H7 (cell line): ENCODE data around the gene TMEM50A. TPM values are rescaled to one million over a fixed set of nuclear protein-coding genes. Genes with fewer than 3 reads are reported as not detected.
"Not testable (repeated sequence)": the region's sequence is repeated elsewhere in the genome, so short reads cannot be mapped to it uniquely, and the experiment has no call there.

Experiments
- DNase-seq: peaks from one replicate; pipeline ENCODE4 v3.0.0; 2012
- H3K27me3 ChIP-seq: 2 replicates; pipeline ENCODE4 v1.6.0; 2011; ENCODE audit warnings: mild to moderate bottlenecking, low read length; ENCODE audit not compliant: control insufficient read depth, insufficient read depth
- H3K36me3 ChIP-seq: replicated peaks from 2 replicates; pipeline ENCODE4 v1.5.1; 2011; ENCODE audit warnings: low read length; ENCODE audit not compliant: control insufficient read depth, insufficient read depth
- H3K4me3 ChIP-seq: 2 replicates; pipeline ENCODE4 v1.5.1; 2011; ENCODE audit warnings: low read depth, mild to moderate bottlenecking, control low read depth, low read length, moderate library complexity; ENCODE audit not compliant: insufficient read depth
- total RNA-seq: library from RNA; depleted of rRNA; stranded (reverse); fragments of >200 nt; shearing (Covaris generic); gene quantifications from 2 replicates; pipeline ENCODE4 v1.2.3, GENCODE V29; 2014

The TMEM50A gene
- total RNA-seq, 1 experiment from 2014 or later = 79.7 TPM

GRCh38 chr1:25356441-25356840, 18.3 kb downstream of the TMEM50A start:
- peaks cover 14% of the 10 kb centered on the region for H3K36me3 ChIP-seq

DNA sequence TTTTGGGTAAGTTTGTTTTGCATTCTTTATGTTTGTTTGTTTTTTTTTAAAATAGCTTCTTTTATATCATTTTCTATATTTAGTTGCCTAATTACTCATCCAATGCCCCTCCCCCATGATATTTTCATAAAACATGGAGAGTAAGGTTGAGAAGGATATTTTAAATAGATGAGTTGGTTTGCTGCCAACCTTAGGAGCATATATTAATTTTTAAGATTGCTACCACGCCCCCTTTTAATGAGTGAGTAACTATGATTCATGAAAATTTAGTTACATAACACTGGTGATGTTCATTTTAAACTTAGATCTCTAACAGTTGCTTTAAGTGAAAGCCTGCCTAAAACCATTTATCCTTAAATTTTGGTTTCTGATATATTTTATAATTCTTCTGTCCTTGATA, 18.7 kb downstream of the TMEM50A start:
- Histone ChIP-seq H3K4me3 (no peak overlapping the region), H3K27me3 (no peaks in the 10 kb centered on the region), H3K36me3 (peaks cover 14% of the 10 kb centered on the region)
- no peak for DNase-seq

More at GRCh38 chr1:25356441-25356840, 18.3 kb downstream of the TMEM50A start:
- no peak for DNase-seq
- Histone ChIP-seq H3K27me3 (no peaks in the 10 kb centered on the region), H3K4me3 (no peak overlapping the region)

- Histone ChIP-seq H3K4me3 (no peak overlapping the region), H3K36me3 (peaks cover 6% of the 10 kb centered on the region), H3K27me3 (no peaks in the 10 kb centered on the region)
- DNase-seq = no peak
Measured at GRCh38 chr1:25360596-25361581, 22.8 kb downstream of the TMEM50A start.

- H3K36me3 ChIP-seq = peaks cover 4% of the 10 kb centered on the region
- H3K27me3 ChIP-seq = no peaks in the 10 kb centered on the region
- H3K4me3 ChIP-seq = no peak overlapping the region
- no peak for DNase-seq
Measured at GRCh38 chr1:25361901-25362300, 23.8 kb downstream of the TMEM50A start.

- H3K27me3 ChIP-seq, DNase-seq, H3K36me3 ChIP-seq, H3K4me3 ChIP-seq: not testable (repeated sequence)
Measured at GRCh38 chr1:25362634-25363559, 24.8 kb downstream of the TMEM50A start.

- Histone ChIP-seq H3K27me3 (peaks cover 1% of the 10 kb centered on the region; the same call in 1 of the 2 replicates), H3K4me3 (no peak overlapping the region), H3K36me3 (no peaks in the 10 kb centered on the region)
- DNase-seq = no peak
Measured at GRCh38 chr1:25369241-25369640, 31.1 kb downstream of the TMEM50A start.

- not testable (repeated sequence) for H3K27me3 ChIP-seq, DNase-seq, H3K36me3 ChIP-seq, H3K4me3 ChIP-seq
Measured at GRCh38 chr1:25369691-25370271, 31.6 kb downstream of the TMEM50A start.

DNA sequence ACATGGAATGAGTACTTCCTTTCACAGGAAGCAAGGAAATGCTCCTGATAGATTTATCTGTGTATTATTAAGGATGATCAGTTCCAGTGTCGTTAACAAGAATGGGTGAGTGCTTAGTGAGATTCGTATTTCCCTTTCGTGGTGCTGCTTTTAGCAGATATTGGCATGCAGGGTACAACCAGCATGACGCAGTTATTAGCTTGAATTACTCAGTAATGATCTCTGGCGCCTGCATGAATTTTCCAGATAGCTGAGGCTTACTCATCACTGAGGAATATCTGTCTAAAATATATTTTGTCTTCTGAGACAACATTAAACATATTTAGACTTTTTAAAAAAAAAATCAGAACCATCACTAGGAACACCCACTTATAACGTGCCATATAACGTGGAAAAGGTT, 33.6 kb downstream of the TMEM50A start:
- not testable (repeated sequence) for DNase-seq, H3K4me3 ChIP-seq, H3K27me3 ChIP-seq, H3K36me3 ChIP-seq

- not testable (repeated sequence) for DNase-seq, H3K36me3 ChIP-seq, H3K27me3 ChIP-seq, H3K4me3 ChIP-seq
Measured at GRCh38 chr1:25378367-25378766, 40.2 kb downstream of the TMEM50A start.

GRCh38 chr1:25382543-25382942, 44.4 kb downstream of the TMEM50A start:
- not testable (repeated sequence) for H3K4me3 ChIP-seq

DNA sequence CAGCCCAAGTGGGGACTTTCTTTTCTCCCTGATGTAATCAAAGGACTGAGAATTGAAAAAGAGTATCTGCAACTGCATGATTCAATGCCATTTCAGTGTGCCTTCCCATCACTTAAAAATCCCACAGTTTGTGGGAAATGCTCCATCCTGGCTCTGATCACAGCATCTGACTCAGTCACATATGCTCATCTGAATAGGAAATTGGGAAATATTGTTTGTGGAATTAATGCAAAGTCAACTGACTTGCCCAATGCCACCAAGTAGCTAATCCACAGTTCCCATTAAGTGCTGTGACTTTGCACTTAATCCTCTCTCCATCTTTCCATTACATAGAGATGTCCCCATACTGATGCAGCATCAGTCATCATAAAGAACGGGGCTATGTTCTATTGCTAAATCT, 45.0 kb downstream of the TMEM50A start:
- not testable (repeated sequence) for H3K27me3 ChIP-seq, DNase-seq, H3K36me3 ChIP-seq, H3K4me3 ChIP-seq

More at GRCh38 chr1:25382543-25382942, 44.4 kb downstream of the TMEM50A start:
- H3K27me3 ChIP-seq, DNase-seq, H3K36me3 ChIP-seq: not testable (repeated sequence)

DNA sequence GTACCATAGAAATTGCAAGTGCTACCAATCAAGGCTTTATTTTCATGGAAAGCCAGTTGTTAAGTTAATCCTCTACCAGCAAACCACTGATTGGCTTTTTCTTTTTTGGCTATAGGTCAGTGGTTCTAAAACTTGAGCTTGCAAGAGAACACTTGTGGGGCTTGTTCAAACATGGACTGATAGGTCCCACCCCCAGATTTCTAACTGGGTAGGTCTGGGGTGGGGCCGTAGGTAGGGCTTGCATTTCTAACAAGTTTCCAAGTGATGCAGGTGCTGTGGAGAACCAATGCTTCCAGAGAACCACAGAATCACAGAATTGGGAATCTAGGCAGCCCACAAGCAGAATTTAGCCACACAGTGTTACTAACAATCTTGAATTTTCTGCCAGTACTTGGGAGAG, 45.7 kb downstream of the TMEM50A start:
- not testable (repeated sequence) for DNase-seq, H3K4me3 ChIP-seq, H3K36me3 ChIP-seq, H3K27me3 ChIP-seq

DNA sequence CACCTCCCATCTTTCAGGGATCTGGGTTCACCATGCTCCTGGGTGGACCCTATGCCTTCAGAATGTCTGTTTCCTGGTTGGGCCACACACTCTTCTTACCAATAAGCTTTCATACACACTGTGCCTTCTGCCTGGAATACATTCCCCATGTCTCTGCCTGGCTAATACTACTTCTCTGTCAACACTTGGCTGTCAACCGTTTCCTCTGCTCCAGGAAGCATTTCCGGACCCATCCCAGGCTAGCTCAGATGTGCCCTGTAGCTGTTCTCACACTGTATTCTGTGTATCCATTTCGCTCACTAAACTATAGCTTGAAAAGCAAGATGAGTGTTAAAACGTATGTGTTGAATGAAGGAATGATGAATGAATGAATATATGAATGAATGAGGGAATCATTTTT, 49.0 kb downstream of the TMEM50A start:
- H3K4me3 ChIP-seq, DNase-seq, H3K27me3 ChIP-seq, H3K36me3 ChIP-seq: not testable (repeated sequence)

DNA sequence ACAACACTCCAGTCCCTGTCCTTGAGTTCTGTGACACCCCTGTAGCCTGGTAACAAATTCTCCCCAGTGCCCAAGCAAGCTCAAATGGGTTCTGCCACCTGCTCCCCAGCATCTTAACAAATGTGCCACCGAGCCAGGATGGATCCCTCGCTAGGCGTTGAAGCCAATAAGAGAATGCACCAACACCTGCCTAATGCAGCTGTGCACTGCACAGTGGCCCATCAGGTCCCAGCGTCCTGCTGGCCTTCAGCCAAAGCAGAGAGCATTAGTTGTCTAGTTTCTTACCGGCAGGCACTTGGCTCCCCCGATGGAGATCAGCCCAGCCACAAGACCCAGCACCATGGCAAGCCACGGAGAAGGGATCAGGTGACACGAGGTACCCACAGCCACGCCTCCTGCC, 50.6 kb downstream of the TMEM50A start:
- not testable (repeated sequence) for H3K4me3 ChIP-seq, H3K36me3 ChIP-seq, DNase-seq, H3K27me3 ChIP-seq
